ENCODE results near the gene FBXO42.

FBXO42 gene

GRCh38 chr1:16392740-16393569, 40.7 kb upstream of the FBXO42 start:
- no peak for DNase-seq (ENCODE audit: extremely low read depth, low read depth)
- TF ChIP-seq, protein P1, sequence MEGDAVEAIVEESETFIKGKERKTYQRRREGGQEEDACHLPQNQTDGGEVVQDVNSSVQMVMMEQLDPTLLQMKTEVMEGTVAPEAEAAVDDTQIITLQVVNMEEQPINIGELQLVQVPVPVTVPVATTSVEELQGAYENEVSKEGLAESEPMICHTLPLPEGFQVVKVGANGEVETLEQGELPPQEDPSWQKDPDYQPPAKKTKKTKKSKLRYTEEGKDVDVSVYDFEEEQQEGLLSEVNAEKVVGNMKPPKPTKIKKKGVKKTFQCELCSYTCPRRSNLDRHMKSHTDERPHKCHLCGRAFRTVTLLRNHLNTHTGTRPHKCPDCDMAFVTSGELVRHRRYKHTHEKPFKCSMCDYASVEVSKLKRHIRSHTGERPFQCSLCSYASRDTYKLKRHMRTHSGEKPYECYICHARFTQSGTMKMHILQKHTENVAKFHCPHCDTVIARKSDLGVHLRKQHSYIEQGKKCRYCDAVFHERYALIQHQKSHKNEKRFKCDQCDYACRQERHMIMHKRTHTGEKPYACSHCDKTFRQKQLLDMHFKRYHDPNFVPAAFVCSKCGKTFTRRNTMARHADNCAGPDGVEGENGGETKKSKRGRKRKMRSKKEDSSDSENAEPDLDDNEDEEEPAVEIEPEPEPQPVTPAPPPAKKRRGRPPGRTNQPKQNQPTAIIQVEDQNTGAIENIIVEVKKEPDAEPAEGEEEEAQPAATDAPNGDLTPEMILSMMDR (IDR thresholded peaks at IDR 0.05; ENCODE audit: low read depth, low read length), result no peak

GRCh38 chr1:16391411-16391810, 39.1 kb upstream of the FBXO42 start:
- TF ChIP-seq, protein P1 (IDR thresholded peaks at IDR 0.05; ENCODE audit: low read depth, low read length), result no peak
- no peak for DNase-seq (ENCODE audit: extremely low read depth, low read depth)

- TF ChIP-seq, protein P1 (IDR thresholded peaks at IDR 0.05; ENCODE audit: low read depth, low read length), result no peak
- no peak for DNase-seq (ENCODE audit: extremely low read depth, low read depth)
Observed at GRCh38 chr1:16387201-16388188, 35.2 kb upstream of the FBXO42 start.

DNA sequence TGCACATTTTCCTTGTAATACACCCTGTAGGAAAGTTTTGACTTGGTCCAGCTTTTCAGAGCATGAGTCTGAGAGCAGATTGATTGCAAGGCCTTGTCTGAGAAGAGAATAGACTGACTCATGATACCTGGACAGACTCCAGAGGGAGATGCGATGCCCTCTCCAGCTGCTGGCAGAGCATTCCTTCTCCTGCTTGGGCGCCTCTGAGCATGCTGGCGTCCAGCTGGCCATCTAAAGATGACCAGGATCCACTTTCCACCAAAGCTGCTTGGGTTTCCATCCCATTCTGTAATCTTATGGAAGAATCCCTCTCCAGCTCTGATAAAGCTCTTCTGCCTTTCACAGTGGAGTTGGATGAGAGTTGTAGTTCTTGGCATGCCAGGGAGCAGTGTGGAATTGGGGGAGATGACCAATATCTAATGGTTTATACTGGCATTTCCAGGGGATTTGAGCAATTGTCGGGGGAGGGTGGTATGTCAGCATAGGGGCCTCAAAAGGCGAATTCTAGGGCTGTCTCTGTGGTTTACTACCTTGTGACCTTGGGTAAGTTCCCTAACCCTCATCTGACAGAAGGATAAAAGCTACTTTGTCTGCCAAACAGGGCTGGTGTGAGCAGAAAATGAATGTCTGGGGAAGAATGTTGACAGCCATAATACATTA, 34.3 kb upstream of the FBXO42 start:
- TF ChIP-seq, protein P1 (IDR thresholded peaks at IDR 0.05; ENCODE audit: low read depth, low read length), result no peak
- DNase-seq (ENCODE audit: extremely low read depth, low read depth), result peak; percentile 67

DNA sequence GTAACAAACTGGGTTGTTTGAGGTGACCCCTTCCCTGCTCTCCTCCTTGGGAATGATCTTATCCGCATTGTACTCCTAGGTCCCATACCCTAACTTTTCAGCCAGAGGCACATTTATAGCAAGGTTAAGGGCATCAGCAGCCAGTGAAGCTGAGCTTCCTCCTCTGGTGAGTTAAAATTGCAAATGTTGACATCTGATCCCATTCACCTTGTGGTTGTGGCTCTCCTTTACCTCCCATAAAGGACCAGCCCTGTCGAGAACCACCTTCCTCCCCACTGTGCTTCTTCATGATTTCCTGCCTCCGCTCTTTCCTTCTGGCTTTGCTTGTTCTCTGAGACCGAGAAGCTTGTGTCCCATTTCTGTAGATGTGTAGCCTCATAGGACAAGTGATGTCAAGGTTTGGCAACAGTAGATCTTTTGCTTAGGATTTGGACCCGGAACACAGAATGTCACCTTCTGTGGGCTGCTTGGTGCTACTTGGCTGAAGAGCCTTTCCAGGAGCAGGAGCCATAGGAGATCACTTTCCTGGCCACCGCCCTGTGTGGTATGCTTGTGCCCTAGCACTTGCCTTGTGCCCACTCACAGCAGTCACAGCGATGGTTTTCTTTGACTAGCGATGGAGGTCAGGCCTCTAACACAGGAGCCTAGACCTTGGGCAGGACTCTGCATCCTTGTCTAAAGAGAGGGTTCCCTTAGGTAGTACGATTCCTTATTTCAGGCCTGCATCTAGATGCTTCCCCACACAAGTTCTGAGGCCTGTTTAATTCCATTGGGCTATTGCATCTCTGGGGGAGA, 33.6 kb upstream of the FBXO42 start:
- TF ChIP-seq, protein P1 (IDR thresholded peaks at IDR 0.05; ENCODE audit: low read depth, low read length), result no peak
- DNase-seq (ENCODE audit: extremely low read depth, low read depth), result no peak

DNA sequence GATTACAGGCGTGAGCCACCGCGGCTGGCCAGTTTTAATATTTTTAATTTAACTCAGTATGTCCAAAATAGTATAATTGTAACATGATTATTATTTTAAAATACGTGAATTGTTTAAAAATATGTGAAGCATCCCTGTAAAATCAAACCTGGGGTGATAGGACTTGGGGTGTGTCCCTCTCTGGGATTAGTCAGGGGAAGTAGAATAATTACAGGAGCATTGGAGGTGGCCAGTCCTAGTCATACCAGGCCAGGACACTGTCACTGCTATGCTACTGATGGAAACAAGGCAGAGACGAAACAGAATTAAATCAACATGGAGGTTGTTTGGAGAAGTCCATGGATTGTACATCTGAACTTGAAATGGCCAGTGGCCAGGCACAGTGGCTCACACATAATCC, 31.6 kb upstream of the FBXO42 start:
- TF ChIP-seq, protein P1 (IDR thresholded peaks at IDR 0.05; ENCODE audit: low read depth, low read length), result no peak
- no peak for DNase-seq (ENCODE audit: extremely low read depth, low read depth)
